GM19467 (cell line): ENCODE data around the gene KRT4.

ENCODE experiments used
- ATAC-seq: cut with Tn5 transposase; IDR thresholded peaks from one replicate; pipeline ENCODE4 v1.9.1; 2021; ENCODE audit warnings: mild to moderate bottlenecking, moderate library complexity; ENCODE audit not compliant: unreplicated experiment

KRT4 gene

DNA sequence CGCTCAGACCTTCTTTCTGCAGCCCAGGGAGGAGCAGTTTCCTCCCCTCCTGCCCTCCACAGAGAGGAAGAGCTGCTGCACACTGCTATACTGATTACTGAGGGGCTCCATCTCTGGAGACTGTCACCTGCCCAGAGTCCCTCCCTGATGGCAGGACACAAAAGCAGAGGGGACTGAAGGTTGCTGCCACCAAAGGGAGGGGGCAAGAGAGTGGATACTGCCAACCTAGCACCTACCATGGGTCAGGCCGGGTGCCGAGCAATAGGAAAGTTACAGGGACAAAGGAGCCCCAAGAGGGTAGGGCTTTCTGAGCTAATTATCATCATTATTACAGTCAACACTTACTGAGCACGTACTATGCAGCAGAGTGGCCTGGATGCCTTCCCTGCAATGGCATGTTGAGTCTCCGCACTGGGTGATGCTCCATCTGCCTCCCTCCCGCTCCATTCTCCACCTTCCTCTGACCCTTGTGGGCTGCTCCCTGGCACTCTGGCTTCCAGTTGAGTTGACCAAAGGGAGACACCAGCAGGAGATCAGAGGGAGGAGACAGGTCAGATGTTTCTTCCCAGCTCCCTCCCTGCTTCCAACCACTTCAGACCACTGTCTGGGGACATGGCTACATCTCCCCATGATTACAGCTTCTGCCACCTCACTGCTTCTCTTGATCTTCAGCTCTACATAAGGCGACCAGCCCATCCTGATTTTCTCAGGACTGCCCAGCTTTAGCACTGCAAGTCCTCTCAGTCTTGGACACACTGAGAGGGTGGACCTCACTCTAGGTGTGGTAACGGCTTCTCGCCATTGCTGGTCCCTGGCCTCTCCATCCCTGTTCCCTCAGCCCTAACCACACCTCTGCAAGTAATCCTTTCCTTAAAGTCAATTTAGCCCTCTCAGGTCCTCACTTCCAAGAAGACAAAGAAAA, 22.8 kb upstream of the KRT4 start:
- no peak for ATAC-seq

DNA sequence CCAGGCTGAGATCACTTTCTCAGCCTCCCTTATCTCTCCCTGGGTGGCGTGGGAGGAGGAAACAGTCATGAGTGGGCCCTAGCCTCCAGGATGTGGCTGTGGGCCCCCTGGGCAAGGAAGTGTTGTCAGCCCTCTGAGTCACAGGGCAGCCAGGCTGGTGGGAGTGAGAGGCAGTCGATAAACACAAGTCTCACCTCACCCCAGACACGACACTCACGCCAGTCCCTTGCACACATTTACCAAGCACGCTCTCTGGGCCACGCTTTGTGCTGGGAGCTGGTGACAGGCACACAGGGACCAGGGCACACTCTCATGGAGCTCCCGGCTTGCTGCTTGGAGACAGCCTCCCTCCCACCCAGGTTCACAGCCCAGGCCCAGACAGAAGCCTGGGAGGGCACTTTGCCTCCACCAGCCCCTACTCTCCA, 22.1 kb upstream of the KRT4 start:
- ATAC-seq, result no peak

DNA sequence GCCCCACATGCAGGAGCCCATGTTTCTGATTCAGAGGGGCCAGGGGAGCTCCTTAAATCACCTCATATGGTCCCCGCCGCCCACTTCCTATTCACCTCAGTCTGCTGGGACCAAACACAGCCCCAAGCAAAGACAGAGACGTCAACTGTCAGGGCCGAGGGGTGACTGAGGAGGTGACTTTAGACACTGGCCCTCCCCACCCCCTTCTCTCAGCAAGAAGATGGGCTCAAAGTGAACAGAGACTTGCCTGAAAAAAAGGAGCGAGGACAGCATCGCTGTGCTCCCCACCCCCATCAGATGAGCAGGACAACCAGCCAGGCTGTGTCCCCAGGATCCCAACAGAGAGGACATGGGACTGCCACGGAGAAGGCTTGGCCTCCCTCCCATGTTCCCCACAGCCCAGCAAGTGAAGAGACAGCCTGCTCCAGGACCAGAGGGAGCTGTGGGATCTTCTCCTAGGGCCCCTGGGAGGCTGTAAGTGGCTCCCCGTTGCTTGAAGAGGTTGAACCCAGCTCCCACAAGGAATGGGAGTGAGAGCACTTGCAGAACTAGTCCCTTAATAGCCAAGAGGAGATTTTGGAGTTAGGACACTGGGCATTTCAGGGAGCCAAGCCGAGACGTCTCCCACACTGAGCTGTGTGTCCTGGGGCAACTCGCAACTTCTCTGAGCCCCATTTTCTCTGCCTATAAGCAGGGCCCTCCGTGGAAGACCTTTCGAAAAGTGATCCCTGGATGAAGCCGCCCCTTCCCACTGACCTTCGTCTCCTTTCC, 21.5 kb upstream of the KRT4 start:
- no peak for ATAC-seq

DNA sequence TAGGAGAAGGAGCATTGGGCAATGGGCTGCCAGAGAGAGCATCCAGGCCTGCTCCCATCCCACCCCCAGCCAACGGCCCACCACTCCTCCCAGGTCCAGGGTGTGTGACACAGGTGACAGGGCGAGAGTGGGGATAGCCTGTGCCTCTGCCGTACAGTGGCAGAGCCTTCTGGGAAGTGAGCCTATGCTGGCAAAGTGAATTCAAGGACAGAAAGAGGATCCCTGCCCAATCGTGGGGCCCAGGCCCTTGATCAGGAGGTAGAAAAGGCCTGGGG, 20.7 kb upstream of the KRT4 start:
- no peak for ATAC-seq

- ATAC-seq, result no peak
Measured at GRCh38 chr12:52833922-52834726, 20.2 kb upstream of the KRT4 start, which contains the start of gene KRT79. KRT79 (minus strand) TSS chr12:52834311; CDS start chr12:52834260, 51 bp downstream.

GRCh38 chr12:52832985-52833905, 19.3 kb upstream of the KRT4 start:
- no peak for ATAC-seq

DNA sequence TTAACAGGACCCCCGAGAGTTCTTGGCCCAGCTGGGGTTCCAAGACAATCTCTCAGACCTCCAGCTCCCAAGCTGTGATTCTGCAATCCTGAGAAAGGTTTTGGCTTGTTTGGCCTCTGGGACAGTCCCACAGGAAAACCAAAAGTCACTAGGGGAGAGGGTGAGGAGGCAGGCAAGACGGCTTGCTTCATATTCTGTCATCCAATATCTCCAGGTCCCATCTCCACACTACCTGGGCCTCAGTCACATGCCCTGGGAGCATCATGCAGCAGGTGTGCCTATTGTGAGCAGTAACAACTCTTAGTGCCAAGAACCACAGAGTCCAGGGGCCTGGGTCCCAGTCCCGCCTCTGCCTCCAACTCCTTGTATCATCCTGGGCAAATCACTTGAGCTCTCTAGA, 18.5 kb upstream of the KRT4 start:
- no peak for ATAC-seq

DNA sequence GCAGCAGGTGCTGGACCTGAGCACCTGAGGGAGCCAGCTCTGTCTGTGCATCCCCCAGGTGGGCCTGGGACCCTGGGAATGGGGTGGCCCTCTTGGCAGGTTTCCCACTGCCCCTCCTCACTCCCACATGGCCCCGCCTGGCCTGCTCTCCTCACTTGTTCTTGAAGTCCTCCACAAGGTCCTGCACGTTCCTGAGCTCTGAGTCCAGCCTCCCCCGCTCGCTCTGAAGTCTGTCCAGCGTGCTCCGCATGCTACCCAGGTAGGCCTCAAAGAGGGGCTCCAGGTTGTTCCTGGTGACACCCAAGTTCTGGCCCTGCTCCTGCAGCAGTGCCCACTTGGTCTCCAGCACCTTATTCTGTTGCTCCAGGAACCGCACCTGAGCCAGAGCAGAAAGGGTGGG, 17.3 kb upstream of the KRT4 start:
- no peak for ATAC-seq

- no peak for ATAC-seq
Measured at GRCh38 chr12:52829986-52830770, 16.3 kb upstream of the KRT4 start.

GRCh38 chr12:52828591-52829021, 14.7 kb upstream of the KRT4 start:
- no peak for ATAC-seq

DNA sequence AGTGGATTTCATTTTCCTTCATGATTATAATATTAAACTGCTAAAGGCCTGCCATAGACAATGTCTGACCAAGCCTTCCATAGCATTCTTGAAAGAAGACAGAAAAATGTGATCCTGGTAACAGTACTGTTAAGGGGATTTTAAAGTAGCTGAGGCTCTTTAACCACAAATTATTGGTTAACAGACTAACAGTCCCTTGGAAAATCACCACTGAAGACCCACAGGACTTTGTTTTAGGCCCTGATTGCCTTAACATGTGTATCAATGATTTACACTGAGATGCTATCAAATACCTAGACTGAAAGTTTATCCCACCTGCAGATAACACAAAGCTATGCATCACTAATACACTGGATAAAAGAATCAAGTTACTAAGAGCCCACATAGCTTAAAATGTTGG, 14.2 kb upstream of the KRT4 start:
- no peak for ATAC-seq

- no peak for ATAC-seq
Measured at GRCh38 chr12:52827499-52828090, 13.7 kb upstream of the KRT4 start.

DNA sequence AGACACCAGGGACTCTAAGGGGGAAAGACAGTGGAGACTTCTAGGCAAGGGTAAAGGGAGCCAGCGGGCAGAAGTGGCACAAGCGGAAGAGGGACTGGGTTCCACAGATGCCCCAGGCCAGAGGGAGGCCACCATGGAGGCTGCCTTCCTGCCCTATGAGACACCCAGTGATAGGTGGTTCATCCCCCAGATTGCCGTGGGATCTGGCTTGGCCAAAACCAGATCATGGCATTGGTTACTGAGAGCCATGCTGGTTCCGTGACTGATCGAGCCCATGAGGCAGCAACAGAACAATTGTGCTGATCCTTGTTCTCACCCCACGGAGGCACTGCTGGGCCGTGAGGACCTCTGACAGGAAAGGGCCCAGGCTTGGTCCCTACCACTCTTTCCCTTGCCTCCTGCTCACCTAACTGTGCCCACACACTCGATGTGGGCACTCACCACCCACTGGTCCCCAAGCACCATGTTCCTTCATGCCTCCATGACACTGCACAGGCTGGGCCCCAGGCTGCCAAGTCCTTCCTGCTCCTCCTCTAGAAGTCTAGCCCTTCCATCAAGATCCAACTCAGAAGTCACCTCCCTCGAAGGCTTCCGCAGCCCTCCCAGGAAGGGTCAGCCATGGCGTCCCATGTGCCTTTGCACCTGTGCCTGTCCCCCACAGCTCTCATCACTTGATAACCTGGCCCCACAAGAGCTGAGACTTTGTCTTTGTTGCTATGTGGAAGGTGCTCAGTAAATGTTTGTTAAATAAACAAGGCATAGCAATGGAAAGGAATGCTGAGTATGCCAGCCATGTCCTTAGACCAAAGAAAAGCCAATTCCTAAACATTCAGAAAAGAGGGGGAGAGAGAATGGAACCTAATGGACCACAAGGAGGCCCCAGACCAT, 12.9 kb upstream of the KRT4 start:
- no peak for ATAC-seq

DNA sequence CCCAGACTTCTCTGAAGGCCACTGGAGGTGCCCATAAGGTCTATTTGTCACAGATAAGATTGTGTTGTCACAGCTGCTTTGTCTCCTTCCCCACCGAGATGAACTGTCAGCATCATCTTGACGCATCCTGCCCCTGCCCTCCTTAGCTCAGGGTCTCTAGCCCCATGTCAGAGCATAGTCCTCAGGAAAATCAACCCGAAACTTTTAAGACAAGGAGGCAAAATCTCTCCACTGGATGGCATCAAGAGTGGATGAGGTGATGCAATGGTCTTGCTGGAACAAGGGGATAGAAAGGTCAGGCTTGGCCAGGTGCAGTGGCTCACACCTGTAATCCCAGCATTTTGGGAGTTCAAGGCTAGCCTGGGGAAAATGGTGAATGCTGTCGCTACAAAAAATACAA, 12.0 kb upstream of the KRT4 start:
- ATAC-seq, result no peak

DNA sequence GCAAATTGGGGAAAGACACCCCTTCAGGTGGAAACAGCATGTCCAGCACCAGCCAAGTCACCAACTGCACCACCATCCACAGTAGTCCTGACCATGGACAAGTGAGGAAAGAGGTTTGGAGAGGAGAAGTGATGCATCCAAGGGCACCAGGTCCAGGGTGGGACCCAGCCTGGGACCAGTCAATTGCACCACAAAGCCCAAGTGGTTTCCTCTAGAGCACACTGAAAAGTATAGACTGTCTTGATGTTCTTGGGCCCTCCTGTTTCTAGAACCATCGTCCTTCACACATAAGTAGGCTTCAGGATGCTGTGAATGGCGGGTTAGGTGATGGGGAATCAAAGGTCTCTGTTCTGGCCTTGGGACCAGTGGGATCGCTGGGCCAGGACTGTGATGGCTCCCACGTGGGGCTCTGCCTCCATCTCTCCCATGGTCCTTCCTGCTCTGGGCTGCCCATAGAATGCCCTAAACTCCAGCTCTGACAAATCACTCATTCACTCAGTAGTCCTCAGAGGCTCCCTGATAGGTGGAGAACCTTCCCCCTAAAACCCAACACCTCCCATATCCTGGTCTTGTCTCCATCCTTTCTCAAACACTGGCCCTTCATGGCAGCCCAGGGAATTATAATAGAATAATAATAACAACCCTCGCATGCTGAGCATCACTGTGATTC, 11.0 kb upstream of the KRT4 start:
- no peak for ATAC-seq

DNA sequence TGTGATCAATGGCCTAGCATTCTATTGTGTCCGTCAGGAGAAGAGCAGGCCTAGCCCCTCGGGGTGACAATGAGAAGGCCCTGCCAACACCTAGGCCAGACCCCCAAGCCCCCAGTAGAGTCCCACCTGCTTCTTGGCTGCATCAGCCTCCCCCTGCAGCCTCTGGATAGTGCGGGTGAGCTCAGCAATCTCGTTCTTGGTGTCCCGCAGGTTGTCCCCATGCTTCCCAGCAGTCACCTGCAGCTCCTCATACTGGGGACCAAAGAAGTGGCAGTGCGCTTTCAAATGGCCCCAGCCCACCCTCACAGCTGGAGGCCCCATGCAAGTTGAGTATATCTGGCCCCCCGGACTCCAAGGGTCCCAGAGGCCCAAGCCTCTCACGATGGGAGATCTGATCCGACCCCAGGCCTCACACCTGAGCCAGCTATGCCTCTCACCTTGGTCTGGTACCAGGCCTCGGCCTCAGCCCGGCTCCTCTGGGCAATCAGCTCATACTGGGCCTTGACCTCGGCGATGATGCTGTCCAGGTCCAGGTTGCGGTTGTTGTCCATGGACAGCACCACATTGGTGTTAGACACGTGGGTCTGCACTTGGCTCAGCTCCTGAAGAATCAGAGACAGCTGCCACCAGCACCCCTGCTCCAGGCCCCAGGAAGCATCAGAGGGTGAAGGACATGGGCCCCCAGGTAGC, 10.0 kb upstream of the KRT4 start:
- ATAC-seq, result no peak
